Measurements from ENCODE around the gene OR5AS1.

GRCh38 chr11:56027354-56027753 is at the start of gene OR5AS1:
- no peak for TF ChIP-seq CTCF (IDR thresholded peaks at IDR 0.05)
- TF ChIP-seq POLR2A (IDR thresholded peaks at IDR 0.05) = no peak
